Astrocyte (in vitro differentiated cells and primary cell): ENCODE data around the gene TTC24. TPM values are rescaled to one million over a fixed set of nuclear protein-coding genes. Genes with fewer than 3 reads are reported as not detected.

Experiments used
- DNase-seq: peaks from one replicate; pipeline ENCODE4 v3.0.0-alpha.2; 2010; ENCODE audit warnings: low read depth
- FAIRE-seq: peaks from 2 replicates; lab custom pipeline; 2011; peaks lifted over from hg19 to GRCh38; lab: Jason Lieb, UNC
- H2AFZ ChIP-seq: 2 replicates; pipeline ENCODE4 v1.6.0; 2012; ENCODE audit warnings: low read depth, low read length, inconsistent platforms
- H3K27ac ChIP-seq: 2 replicates; pipeline ENCODE4 v1.5.1; 2011; ENCODE audit warnings: low read depth, low read length, inconsistent platforms
- H3K27me3 ChIP-seq: 2 replicates; pipeline ENCODE4 v1.6.0; 2011; ENCODE audit warnings: low read length, inconsistent platforms; ENCODE audit not compliant: insufficient read depth
- H3K36me3 ChIP-seq: 2 replicates; pipeline ENCODE4 v1.5.1; 2011; ENCODE audit warnings: low read length, inconsistent platforms; ENCODE audit not compliant: insufficient read depth
- H3K4me1 ChIP-seq: 2 replicates; pipeline ENCODE4 v1.5.1; 2011; ENCODE audit warnings: low read length, inconsistent platforms; ENCODE audit not compliant: insufficient read depth
- H3K4me2 ChIP-seq: 2 replicates; pipeline ENCODE4 v1.6.0; 2012; ENCODE audit warnings: low read length, inconsistent platforms
- H3K4me3 ChIP-seq: 2 replicates; pipeline ENCODE4 v1.5.1; 2011; ENCODE audit warnings: low read depth, mild to moderate bottlenecking, low read length, inconsistent platforms; ENCODE audit not compliant: insufficient read depth
- H3K79me2 ChIP-seq: 2 replicates; pipeline ENCODE4 v1.6.0; 2012; ENCODE audit warnings: mild to moderate bottlenecking, low read length, inconsistent platforms; ENCODE audit not compliant: insufficient read depth
- H3K9ac ChIP-seq: 2 replicates; pipeline ENCODE4 v1.6.0; 2012; ENCODE audit warnings: mild to moderate bottlenecking, low read length, inconsistent platforms
- H3K9me3 ChIP-seq: 2 replicates; pipeline ENCODE4 v1.5.1; 2012; ENCODE audit warnings: low read depth, mild to moderate bottlenecking, low read length, inconsistent platforms; ENCODE audit not compliant: insufficient read depth
- H4K20me1 ChIP-seq: 2 replicates; pipeline ENCODE4 v1.6.0; 2012; ENCODE audit warnings: low read length, inconsistent platforms; ENCODE audit not compliant: insufficient read depth
- H3K27ac Mint-ChIP-seq: one replicate; pipeline ENCODE4 v1.8.0; 2021; ENCODE audit warnings: mild to moderate bottlenecking, mixed read lengths; ENCODE audit not compliant: unreplicated experiment
- H3K27me3 Mint-ChIP-seq: one replicate; pipeline ENCODE4 v1.8.0; 2021; ENCODE audit warnings: low read depth, mixed read lengths; ENCODE audit not compliant: unreplicated experiment
- H3K36me3 Mint-ChIP-seq: one replicate; pipeline ENCODE4 v1.8.0; 2021; ENCODE audit warnings: low read depth, mixed read lengths; ENCODE audit not compliant: unreplicated experiment
- H3K4me1 Mint-ChIP-seq: one replicate; pipeline ENCODE4 v1.8.0; 2021; ENCODE audit warnings: low read depth, mixed read lengths; ENCODE audit not compliant: unreplicated experiment
- H3K4me3 Mint-ChIP-seq: one replicate; pipeline ENCODE4 v1.8.0; 2021; ENCODE audit warnings: mild to moderate bottlenecking, moderate library complexity, mixed read lengths; ENCODE audit not compliant: unreplicated experiment
- H3K9me3 Mint-ChIP-seq: one replicate; pipeline ENCODE4 v1.8.0; 2021; ENCODE audit warnings: mild to moderate bottlenecking, mixed read lengths; ENCODE audit not compliant: unreplicated experiment
- CTCF ChIP-seq: IDR thresholded peaks from 2 replicates; pipeline ENCODE4 v1.5.1; 2011; ENCODE audit warnings: low read depth, mild to moderate bottlenecking, inconsistent platforms, low read length, moderate library complexity; ENCODE audit not compliant: insufficient read depth
- EZH2 ChIP-seq: IDR thresholded peaks from 2 replicates; pipeline ENCODE4 v1.6.1; 2012; ENCODE audit warnings: mild to moderate bottlenecking, low read length, inconsistent platforms; ENCODE audit not compliant: insufficient read depth
- total RNA-seq: library from RNA; stranded (reverse); gene quantifications from 2 replicates; pipeline ENCODE4 v1.2.1, GENCODE V29; 2021

The TTC24 gene
- total RNA-seq, 1 donor from 2014 or later, result not detected

- Histone ChIP-seq H3K9me3 (no peaks in the 10 kb centered on the region), H3K4me2 (no peak overlapping the region), H3K9ac (no peak overlapping the region), H4K20me1 (no peaks in the 10 kb centered on the region), H3K27ac (no peak overlapping the region), H3K4me3 (no peak overlapping the region), H3K79me2 (no peaks in the 10 kb centered on the region), H3K4me1 (no peaks in the 10 kb centered on the region), H3K27me3 (no peaks in the 10 kb centered on the region), H2AFZ (no peak overlapping the region), H3K36me3 (no peaks in the 10 kb centered on the region)
- FAIRE-seq (no peak), DNase-seq (no peak)
- Mint-ChIP-seq H3K4me3 (peak overlapping the region; percentile 68), H3K4me1 (peaks cover 3% of the 10 kb centered on the region), H3K27me3 (peaks cover 26% of the 10 kb centered on the region), H3K36me3 (no peaks in the 10 kb centered on the region), H3K27ac (no peak overlapping the region), H3K9me3 (no peaks in the 10 kb centered on the region)
- no peak for TF ChIP-seq EZH2
- TF ChIP-seq CTCF, result no peak
Measured at GRCh38 chr1:156581661-156582387, 2.3 kb downstream of the TTC24 start.

- Mint-ChIP-seq H3K4me1 (peaks cover 3% of the 10 kb centered on the region), H3K4me3 (no peak overlapping the region), H3K9me3 (no peaks in the 10 kb centered on the region), H3K27me3 (peaks cover 26% of the 10 kb centered on the region), H3K27ac (no peak overlapping the region), H3K36me3 (no peaks in the 10 kb centered on the region)
- no peak overlapping the region for H3K4me2 ChIP-seq
- no peaks in the 10 kb centered on the region for H3K9me3 ChIP-seq
- H3K9ac ChIP-seq, result no peak overlapping the region
- DNase-seq (no peak), FAIRE-seq (no peak)
- no peaks in the 10 kb centered on the region for H3K36me3 ChIP-seq
- no peaks in the 10 kb centered on the region for H3K79me2 ChIP-seq
- no peaks in the 10 kb centered on the region for H4K20me1 ChIP-seq
- TF ChIP-seq EZH2, result no peak
- no peak for TF ChIP-seq CTCF
- no peak overlapping the region for H3K27ac ChIP-seq
- no peak overlapping the region for H3K4me3 ChIP-seq
- no peak overlapping the region for H2AFZ ChIP-seq
- no peaks in the 10 kb centered on the region for H3K4me1 ChIP-seq
- H3K27me3 ChIP-seq, result no peaks in the 10 kb centered on the region
Measured at GRCh38 chr1:156582388-156583017, 3.0 kb downstream of the TTC24 start.
